Hematopoietic multipotent progenitor cell treated with erythropoietin and hydrocortisone succinate and interleukin-3 and kit ligand, for 17 days (in vitro differentiated cells): ENCODE data around the gene MRC1.

Source experiments
- DNase-seq: peaks from one replicate; pipeline ENCODE4 v3.0.0-alpha.2; 2015; ENCODE audit warnings: low spot score

Gene MRC1

DNA sequence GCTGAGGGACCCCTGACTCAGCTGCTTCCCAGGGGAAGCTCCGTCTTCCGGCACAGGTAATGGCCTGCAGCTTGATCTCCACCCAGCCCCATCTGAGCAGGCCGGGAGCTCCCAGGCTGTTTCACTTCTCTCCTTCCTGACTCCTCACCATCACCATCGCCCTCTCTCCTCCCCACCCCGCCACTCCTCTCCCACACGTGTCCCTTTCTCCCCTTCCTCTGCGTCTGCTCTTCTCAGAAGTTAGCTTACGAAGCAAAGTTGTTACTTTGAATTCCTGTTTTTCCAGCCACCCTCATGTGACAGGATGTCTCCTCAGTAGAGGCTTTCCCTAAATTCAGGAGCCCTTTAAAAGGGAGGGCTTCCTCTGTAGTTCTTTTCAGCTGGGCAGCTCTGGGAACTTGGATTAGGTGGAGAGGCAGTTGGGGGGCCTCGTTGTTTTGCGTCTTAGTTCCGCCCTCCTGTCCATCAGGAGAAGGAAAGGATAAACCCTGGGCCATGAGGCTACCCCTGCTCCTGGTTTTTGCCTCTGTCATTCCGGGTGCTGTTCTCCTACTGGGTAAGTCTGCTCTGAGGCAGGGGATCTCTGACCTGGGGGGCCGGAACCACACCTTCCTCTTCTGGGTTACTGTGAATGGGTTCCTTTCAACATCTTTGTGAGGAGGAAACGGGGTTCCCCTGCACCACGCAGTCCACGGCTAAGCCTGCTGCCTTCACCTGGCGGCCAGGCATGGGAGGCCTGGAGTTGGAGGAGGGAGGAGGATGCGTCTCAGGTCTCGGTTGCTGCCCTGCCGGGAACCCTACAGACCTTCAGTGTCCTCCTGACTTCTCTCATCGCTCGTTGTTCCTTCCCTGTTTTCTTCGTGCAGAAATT lies at the start of gene MRC1:
MRC1 (plus strand) TSS at position 378 of the 871 bp plus-strand sequence; CDS start at position 496, 118 bp downstream.
- DNase-seq: no peak

DNA sequence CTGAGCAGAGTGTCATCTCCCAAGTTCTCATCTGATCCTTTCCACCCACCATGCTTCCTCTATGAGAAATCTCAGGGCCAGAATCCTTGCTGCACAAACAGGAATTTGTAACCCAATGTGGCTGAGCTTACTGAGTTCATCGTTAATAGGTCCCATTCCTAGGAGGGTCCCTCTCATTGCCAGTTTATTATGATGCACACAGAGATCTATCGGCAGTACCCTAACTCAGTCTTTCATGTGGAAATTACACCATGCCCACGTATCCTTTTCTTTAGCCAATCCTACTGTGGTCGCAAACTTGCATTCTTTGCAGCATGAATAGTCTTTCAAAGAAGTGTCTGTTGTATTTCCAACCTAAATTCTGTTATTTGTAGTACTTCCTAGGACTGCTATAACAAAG lies 45.0 kb upstream of the MRC1 start:
- DNase-seq: no peak

DNA sequence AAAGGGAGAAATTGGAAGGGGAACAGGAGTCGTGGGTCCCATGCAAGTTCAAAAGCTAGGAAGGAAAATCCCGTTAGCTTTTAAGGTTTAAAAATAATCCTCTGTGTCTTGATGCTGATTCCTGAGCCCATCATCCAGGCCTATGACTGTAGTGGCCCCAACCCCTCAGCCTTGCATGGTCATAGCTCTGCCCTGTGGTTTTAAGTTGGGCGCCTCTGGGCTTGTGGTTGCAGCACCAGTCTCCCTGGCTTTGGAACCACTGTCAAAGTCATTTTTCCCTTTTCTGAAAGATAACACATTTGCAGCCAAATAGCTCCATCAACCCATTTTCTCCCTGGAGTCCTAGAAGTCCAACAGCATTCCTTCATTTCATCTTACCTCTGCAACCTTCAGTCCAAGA lies 43.5 kb upstream of the MRC1 start:
- DNase-seq: no peak

DNA sequence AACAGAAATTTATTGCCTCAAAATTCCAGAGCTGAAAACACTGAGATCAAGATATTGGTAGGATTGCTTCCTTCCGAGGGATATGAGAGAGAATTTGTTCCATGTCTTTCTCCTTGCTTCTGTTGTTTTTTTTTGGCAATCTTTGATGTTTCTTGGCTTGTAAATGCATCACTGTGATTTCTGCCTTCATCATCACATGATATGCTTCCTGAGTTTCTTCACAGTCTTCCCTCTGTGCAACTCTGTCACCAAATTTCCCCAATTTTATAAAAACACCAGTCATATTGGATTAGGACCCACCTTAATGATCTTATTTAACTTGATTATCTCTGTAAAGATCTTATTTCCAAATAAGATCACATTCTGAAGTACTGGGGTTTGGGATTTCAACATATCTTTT lies 42.4 kb upstream of the MRC1 start:
- no peak for DNase-seq

DNA sequence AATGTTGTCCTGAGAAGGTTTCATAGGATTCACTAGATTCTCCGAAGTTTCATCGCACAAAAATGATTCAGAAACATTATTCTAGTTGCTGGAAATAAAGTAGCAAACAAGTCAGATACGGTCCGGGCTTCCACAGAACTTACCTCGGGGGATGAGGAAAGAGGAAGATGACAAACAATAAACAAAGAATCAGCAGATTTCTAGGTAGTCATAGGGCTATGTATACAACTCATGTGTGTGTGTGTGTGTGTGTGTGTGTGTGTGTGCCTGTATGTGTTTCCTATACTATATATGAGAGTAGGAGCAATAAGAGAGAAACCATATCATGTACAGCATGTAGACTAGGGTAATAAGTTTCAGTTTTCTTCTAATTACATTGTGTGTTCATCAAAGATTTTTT lies 40.7 kb upstream of the MRC1 start:
- no peak for DNase-seq

DNA sequence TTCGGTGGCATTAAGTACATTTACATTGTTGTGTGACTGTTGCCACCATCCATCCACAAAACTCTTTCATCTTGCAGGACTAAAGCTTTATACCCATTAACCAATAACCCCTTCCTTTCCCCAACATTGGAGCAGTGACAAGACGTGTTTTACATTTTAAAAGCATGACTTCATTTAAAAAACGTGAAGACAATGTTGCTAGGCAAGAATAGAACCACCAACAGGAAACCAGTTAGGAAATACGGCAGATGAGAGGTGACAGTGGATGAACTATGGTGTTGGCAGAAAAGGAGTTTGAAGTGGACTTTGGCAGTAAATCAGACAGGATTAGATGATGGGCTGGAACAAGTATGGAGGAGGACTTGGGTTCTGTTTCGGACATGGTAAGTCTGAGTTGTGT lies 40.2 kb upstream of the MRC1 start:
- DNase-seq: no peak

DNA sequence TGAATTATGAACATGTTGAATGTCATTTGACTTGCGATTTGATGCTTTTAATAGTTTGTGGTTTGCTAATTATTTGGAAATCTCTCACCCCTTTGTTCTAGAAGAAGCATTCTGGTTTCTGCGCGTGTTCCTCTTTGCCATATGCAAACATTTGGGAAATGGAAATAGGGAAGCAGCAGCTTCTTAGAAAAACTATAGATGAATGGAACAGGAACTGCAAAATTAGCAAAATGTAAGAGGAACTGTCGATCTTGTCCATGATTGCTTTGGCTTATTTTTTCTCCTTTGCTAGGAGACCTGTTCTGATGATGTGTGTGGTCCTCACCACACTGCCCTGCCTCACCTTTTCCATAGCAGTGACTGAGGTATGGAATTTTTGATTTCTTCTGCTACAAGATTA lies 38.1 kb upstream of the MRC1 start:
- no peak for DNase-seq

DNA sequence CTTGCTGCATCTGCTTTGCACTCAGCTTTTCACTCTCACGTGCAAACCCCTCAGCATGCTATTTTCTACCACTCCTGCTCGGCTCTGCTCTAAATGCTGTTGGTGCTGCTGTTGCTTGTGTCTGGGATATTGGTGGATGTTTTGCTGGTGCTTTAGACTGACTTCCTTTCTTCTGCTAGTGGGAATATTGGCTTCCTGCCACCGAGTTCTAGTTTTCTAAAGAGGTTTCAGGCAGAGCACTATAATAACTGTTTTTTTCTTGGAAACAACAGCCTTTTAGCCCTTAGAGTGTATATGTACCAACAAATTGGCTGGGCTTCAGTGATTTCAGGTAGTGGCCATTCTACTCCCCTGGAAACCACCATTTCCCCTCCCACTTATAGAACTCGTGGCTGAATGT lies 29.4 kb upstream of the MRC1 start:
- no peak for DNase-seq

DNA sequence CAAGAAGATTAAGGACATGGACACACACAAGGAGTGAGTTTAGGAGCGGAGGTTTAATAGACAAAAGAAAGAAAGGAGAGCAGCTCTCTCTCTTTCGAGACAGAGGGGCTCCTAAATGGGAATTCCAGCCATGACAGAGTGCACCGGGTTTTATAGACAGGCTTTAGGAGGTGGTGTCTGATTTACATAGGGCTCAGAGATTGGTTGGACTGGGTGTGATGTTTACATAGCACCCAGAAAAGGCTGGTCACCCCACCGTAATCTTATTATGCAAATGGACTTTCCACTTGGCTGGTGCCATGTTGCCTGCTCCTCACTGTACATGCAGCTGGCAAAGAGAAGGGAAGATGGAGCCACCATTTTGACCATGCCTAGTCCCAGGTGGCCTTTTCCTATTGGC lies 28.4 kb upstream of the MRC1 start:
- no peak for DNase-seq

DNA sequence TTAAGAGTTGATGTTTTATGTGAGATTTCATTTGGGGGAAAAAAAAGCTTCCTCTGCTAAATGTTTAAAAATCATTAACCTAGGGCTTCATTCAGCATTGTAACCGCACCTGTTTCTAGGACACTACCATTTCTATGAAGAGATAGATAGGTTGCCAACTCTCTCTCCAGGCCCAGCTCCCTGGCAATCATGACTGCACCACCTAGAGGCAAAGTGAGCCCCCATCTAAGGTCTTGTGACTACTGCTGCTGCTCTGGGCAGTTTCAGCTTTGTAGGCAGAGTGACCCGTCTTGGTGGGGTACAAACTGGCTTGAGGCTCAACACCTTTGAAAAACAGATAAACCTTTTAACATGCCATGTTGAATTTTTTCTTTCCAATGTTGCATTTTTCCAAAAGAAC lies 27.3 kb upstream of the MRC1 start:
- no peak for DNase-seq

DNA sequence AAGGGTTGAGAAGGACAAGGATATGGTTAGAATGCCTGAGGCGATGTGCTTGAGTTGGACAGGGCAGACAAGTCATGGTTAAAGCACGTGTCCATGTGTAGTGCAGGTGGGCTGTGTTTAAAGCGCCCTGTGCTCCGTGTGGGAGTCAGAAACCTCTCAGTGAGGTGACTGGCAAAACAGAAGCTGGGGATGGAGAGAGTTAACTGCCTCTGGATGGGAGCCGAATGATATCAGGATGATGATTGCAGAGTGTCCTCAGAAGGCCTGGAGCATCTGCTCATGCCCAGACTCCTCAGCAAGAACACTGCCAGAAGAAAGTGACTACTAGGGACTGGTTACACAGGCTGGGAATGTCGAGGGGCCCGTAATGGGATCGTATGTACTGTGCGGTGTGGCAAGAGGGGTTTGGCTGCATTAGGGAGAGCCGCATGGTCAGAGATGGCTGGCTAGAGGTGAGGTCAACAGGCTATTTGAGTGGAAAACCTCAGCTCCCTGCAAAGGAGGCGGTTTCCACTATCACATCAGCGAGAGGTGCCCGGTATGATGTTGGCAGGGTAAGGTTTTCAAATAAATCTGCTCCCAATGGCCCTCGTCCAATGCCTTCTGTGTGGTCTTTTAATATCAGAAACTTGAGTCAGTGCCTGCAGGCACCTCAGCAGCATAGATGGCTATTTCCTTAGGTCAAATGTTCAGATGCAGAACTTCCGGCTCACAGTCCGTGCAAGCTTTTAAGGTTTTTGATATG lies 26.1 kb upstream of the MRC1 start:
- no peak for DNase-seq

DNA sequence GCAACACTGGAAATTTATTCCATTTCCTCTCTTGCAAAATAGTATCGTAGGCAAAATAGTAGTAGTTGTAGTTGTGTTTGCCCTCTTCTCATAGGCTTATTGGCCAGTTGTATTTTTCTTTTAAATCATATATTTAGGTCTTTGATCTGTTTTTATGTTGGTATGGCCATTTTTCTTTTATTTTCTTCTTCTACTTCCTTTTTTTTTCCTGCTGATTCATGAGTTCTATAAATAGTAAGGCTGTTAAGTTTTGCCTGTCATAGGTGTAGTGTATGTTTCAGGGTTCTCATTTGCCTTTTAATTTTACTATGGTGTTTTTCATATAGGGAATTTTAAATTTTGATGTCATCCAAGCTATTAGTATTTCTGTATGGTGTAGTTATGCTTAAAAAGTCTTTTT lies 25.4 kb upstream of the MRC1 start:
- DNase-seq: no peak

DNA sequence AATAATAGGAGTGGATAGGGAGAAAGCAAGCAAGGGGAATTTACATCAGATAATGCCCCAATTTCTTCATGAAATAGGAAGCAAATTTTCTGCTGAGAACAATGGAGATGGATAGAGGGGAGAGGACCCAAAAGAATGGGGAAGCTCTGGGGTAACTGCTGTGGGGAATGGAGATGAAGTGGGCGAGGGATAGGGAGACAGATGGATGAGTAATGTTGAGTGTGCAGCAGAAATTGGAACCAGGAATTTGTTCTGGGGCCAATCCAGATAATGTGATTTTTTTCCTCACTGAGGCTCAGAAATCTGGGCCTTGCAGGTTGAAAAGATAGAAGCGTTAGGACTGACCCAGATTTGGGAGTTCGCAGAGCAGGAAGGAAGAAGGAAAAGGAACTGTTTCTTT lies 24.5 kb upstream of the MRC1 start:
- DNase-seq: no peak

DNA sequence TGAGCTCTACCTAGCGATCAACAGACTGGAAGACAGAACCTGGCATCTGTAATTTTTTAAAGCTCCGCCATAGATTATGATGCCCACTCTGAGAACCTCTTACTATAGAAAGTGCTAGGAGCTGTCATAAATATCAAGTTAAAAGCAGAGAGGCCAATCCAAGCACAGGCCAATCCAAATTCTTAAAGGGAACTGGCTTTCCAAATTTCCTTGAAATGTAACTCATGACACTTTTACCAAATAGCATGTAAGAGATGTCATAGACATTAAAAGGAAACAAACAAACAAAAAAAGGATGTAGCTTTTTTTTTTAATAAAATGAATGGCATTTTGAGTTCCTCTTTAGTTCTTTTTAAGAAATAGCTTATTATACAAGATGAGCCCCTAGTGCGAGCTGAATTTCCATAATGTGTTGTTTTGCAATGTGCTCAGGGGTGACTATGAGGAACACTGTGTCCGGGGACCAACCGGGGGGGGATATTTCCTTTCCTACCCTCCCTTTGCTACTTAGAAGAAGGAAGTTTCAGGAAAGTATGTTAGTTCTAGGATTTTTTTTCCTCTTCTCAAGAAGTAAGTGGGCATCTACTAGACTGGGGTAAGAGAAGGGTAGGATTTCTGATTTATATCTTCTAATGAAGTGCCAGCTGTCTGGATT lies 23.7 kb upstream of the MRC1 start:
- no peak for DNase-seq

DNA sequence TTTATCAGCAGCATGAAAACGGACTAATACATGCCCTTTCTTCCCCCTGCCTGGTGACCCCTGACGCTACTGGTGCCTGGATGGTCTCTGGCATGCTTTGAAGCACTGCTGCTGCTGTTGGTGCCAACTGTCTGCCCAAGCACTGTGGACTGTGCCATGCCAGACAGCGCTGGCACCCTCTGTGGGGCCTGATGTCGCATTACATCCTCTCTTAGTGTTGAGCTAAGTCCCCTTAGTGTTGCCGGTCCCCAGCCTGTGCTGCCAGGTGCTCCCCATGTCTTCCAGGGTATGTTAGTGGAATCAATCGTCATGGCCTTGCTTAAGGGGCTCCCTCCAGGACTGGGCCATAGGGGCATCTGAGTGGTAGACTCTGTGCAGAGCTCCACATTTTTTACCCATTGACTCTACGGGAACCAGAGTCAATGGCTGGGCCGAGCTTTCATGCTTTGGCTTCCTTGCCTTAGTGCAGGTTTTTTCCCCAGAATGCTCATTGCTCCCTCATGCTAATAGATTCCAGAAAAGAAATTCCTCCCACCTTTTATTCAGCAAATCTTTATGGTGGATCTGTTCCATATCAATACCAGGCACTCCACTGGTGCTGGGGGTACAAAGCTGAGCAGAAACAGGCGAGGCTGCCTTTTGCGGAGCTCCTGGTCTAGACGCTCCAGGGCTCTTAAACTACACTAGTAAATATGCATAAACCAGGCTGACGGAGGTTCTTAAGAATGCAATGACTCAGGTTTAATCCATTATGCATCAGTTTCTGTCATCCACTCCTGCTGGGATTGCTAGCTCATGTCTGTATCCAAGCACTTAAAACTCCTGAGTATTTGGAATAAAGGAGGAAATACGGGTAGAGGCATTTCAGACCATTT lies 21.8 kb upstream of the MRC1 start:
- DNase-seq: no peak

DNA sequence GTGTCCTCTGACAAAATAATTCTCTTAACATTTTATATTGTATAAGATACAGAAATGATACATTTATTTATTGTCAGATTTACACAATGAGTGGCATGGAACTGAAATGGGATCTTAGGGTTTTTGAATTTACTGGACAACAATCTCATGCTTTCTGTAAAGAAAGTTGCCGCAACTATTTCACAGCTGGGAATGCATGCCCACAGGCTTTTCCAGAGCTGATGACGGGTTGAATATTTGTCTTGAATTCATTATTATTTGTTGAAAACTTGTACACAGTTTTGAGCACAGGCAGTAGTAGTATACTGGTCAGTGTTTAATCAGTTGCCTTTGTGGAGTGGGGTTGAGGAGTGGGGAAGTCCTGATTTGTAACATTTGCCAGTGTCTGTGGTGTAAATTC lies 20.5 kb upstream of the MRC1 start:
- no peak for DNase-seq

DNA sequence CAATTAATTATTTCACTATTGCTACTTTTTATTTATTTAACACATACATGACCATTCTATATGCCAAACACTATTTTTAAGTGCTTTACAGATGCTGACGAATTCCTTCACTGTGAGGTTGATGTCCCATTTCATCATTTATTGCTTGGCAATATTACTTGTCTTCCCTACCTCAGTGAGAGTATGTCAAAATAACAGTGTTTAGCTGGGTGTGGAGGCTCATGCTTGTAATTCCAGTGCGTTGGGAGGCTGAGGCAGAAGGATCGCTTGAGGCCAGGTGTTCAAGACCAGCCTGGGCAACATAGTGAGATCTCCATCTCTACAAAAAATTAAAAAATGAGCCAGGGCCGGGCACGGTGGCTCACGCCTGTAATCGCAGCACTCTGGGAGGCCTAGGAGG lies 19.8 kb upstream of the MRC1 start:
- no peak for DNase-seq

DNA sequence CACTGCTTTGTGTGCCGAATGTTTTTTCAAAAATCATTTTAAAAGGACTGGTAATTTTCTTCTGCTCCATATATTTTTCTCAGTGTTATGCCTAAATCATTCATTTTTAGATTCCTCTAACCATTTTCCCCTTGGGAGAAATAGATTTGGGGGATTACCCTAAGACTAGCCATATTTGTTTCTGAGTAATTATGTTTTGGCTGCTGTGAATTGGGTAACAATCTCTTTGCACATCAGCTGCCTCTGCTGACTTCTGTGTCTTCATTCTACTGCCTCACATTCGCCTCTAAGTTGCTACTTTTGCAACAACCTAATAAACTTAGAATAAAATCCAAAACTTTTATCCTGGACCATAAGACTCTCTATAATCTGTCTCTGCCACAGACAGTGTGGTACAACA lies 18.5 kb upstream of the MRC1 start:
- no peak for DNase-seq

DNA sequence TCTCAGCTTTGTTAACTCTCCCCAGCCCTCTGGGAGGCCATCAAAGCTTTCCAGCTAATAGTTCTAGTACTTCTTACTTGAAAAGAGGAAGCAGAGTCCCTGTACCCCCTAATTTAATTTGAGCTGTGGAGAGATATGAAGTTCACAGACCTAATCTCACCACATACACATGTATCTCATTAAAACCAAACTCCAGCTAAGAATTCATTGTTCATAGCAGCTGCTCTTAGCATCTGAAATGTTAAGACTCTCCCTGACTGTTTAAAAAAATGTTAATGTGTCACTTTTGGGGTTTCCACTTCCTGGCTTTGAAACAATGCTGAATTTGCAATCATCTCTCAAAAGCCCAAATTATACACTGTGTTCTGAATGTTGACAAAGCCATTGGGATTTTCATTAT lies 16.2 kb upstream of the MRC1 start:
- DNase-seq: no peak

DNA sequence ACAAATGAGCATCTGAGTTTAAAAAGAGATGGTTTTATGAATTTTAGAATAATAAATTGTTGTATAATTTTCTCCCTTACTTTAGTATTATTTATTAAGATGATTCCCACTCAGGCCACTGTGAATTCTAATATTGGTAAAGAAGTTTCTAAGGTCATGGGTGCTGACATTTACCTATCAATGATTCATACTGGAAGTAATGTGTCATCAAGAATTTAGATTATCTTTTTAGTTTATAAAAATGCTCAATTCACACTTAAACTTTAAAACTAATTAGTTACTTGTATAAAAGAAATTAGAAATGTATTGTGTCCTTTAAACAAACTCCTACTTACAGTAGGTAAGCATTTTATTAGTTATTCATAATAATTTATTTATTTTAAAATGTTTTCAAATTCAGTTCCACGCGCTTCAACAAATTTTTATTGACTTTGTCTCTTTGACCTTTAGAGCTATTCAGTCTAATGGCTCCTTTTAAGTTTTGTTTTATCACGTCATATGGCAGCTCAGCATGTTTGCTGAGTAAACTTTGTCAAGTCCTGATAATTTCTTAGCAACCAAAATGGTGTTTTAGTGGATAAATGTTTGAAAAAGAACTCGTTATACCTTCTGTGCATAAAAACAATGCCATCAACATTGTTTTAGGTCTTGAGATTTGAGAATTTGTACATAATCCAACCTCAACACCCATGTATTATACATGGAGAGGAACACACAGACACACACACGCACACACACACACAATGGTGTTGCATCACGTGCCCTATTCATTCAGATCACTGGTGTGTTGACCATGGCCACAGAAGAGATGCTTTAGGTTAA lies 15.1 kb upstream of the MRC1 start:
- no peak for DNase-seq

DNA sequence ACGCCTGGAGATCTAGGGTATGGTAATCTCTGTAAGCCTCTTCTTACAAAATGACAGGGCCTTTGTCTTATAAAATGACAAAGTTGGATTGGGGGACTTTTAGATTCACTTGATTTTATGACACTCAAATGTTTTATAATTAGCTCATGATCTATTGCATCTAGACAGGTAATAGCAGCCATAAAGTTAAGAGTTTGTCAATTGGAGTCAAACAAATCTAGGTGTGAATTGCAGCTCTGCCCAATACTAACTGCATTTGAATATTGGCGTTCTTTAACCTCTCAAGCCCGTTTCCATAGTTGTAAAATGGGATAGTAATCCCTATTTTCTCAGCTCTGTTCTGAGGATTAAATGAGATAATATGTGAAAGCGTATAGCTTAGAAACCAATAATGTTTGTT lies 14.1 kb upstream of the MRC1 start:
- DNase-seq: no peak
